Trophoblast cell (in vitro differentiated cells and primary cell): Measurements from ENCODE around the gene JAKMIP3.
"Not testable (repeated sequence)": the region's sequence is repeated elsewhere in the genome, so short reads cannot be mapped to it uniquely, and the experiment has no call there.

Experiments
- DNase-seq, 2 donors: peaks; one replicate each; pipeline ENCODE4 v3.0.0-alpha.2; 2016
- H2AFZ ChIP-seq: 2 replicates; pipeline ENCODE4 v1.6.1; 2013; ENCODE audit warnings: low read length, moderate library complexity, mild to moderate bottlenecking; ENCODE audit not compliant: insufficient read depth, poor library complexity
- H2AK5ac ChIP-seq: 2 replicates; pipeline ENCODE4 v1.6.1; 2013; ENCODE audit warnings: mild to moderate bottlenecking, low read length
- H2BK120ac ChIP-seq: 2 replicates; pipeline ENCODE4 v1.6.1; 2013; ENCODE audit warnings: low read length, mild to moderate bottlenecking, moderate library complexity; ENCODE audit not compliant: insufficient read depth, poor library complexity
- H2BK12ac ChIP-seq: 2 replicates; pipeline ENCODE4 v1.6.1; 2013; ENCODE audit warnings: mild to moderate bottlenecking, low read length, moderate library complexity
- H2BK5ac ChIP-seq: 2 replicates; pipeline ENCODE4 v1.6.1; 2013; ENCODE audit warnings: low read length, low read depth, moderate library complexity, mild to moderate bottlenecking; ENCODE audit not compliant: poor library complexity
- H3K14ac ChIP-seq: 2 replicates; pipeline ENCODE4 v1.6.1; 2013; ENCODE audit warnings: mild to moderate bottlenecking, low read length
- H3K18ac ChIP-seq: 2 replicates; pipeline ENCODE4 v1.6.1; 2013; ENCODE audit warnings: mild to moderate bottlenecking, low read length
- H3K23ac ChIP-seq: 2 replicates; pipeline ENCODE4 v1.6.1; 2013; ENCODE audit warnings: low read length
- H3K27ac ChIP-seq: 2 replicates; pipeline ENCODE4 v1.5.1; 2013; ENCODE audit warnings: low read depth, mild to moderate bottlenecking, inconsistent platforms, low read length, moderate library complexity
- H3K27me3 ChIP-seq: 2 replicates; pipeline ENCODE4 v1.6.1; 2013; ENCODE audit warnings: inconsistent platforms, mild to moderate bottlenecking, low read length, moderate library complexity; ENCODE audit not compliant: insufficient read depth
- H3K36me3 ChIP-seq, 2 experiments: 1 replicate in 1 of 2; 2 replicates in 1 of 2; pipeline ENCODE4 v1.6.1; 2013; ENCODE audit warnings: low read length in 2 of 2, mild to moderate bottlenecking in 2 of 2, moderate library complexity in 1 of 2; ENCODE audit not compliant: insufficient read depth in 2 of 2, control insufficient read depth in 1 of 2
- H3K4ac ChIP-seq: 2 replicates; pipeline ENCODE4 v1.6.1; 2013; ENCODE audit warnings: low read depth, mild to moderate bottlenecking, low read length, moderate library complexity
- H3K4me1 ChIP-seq, 2 experiments: 1 replicate in 1 of 2; 2 replicates in 1 of 2; pipeline ENCODE4 v1.6.1; 2013; ENCODE audit warnings: low read length in 2 of 2, mild to moderate bottlenecking in 2 of 2, moderate library complexity in 1 of 2; ENCODE audit not compliant: insufficient read depth in 2 of 2, control insufficient read depth in 1 of 2
- H3K4me2 ChIP-seq: 2 replicates; pipeline ENCODE4 v1.6.1; 2013; ENCODE audit warnings: inconsistent platforms, mild to moderate bottlenecking, low read length, moderate library complexity
- H3K4me3 ChIP-seq: 2 replicates; pipeline ENCODE4 v1.5.1; 2013; ENCODE audit warnings: mild to moderate bottlenecking, low read depth, low read length, inconsistent platforms
- H3K79me1 ChIP-seq: one replicate; pipeline ENCODE4 v1.6.1; 2013; ENCODE audit warnings: low read length
- H3K79me2 ChIP-seq: 2 replicates; pipeline ENCODE4 v1.6.1; 2013; ENCODE audit warnings: low read length, mild to moderate bottlenecking; ENCODE audit not compliant: control insufficient read depth, insufficient read depth, poor library complexity
- H3K9ac ChIP-seq: 2 replicates; pipeline ENCODE4 v1.6.1; 2013; ENCODE audit warnings: mild to moderate bottlenecking, low read length
- H3K9me3 ChIP-seq: 2 replicates; pipeline ENCODE4 v1.6.1; 2013; ENCODE audit warnings: low read depth, mild to moderate bottlenecking, control low read depth, inconsistent platforms, low read length; ENCODE audit not compliant: insufficient read depth
- H4K12ac ChIP-seq: 2 replicates; pipeline ENCODE4 v1.6.1; 2013; ENCODE audit warnings: low read depth, mild to moderate bottlenecking, low read length, moderate library complexity
- H4K8ac ChIP-seq: 2 replicates; pipeline ENCODE4 v1.6.1; 2013; ENCODE audit warnings: low read depth, mild to moderate bottlenecking, low read length, moderate library complexity
- H4K91ac ChIP-seq: one replicate; pipeline ENCODE4 v1.6.1; 2013; ENCODE audit warnings: low read depth, mild to moderate bottlenecking, low read length, moderate library complexity
- WGBS: extraction: QIAGEN DNeasy Blood & Tissue Kit; methylation state at CpG from one replicate; pipeline ENCODE4 v1.1.7; 2013; ENCODE audit warnings: missing lambda C conversion rate; ENCODE audit not compliant: insufficient read length, insufficient coverage; ENCODE audit errors: extremely low coverage; 5-methylcytosine and 5-hydroxymethylcytosine counted together

Gene JAKMIP3

GRCh38 chr10:132084384-132084783 lies 18.6 kb downstream of the JAKMIP3 start:
- H3K79me1 ChIP-seq, H4K12ac ChIP-seq, H3K79me2 ChIP-seq, H3K18ac ChIP-seq, H2BK5ac ChIP-seq, H3K14ac ChIP-seq, H4K91ac ChIP-seq, H3K4me1 ChIP-seq, H3K36me3 ChIP-seq, H3K9ac ChIP-seq, H3K4ac ChIP-seq, DNase-seq, H2AK5ac ChIP-seq, H3K9me3 ChIP-seq, H3K4me2 ChIP-seq, H3K27ac ChIP-seq, H3K4me3 ChIP-seq, H2BK12ac ChIP-seq, H2AFZ ChIP-seq, H4K8ac ChIP-seq, H3K23ac ChIP-seq, H3K27me3 ChIP-seq, H2BK120ac ChIP-seq: not testable (repeated sequence)
- no CpG with 5 or more reads among the region's 2 CpGs for WGBS

GRCh38 chr10:132093236-132093635 lies 27.5 kb downstream of the JAKMIP3 start:
- H3K18ac ChIP-seq, H2BK120ac ChIP-seq, H3K27me3 ChIP-seq, H4K8ac ChIP-seq, H4K12ac ChIP-seq, DNase-seq, H2BK5ac ChIP-seq, H3K36me3 ChIP-seq, H3K9ac ChIP-seq, H4K91ac ChIP-seq, H2BK12ac ChIP-seq, H3K4me3 ChIP-seq, H2AK5ac ChIP-seq, H3K9me3 ChIP-seq, H2AFZ ChIP-seq, H3K4ac ChIP-seq, H3K79me2 ChIP-seq, H3K23ac ChIP-seq, H3K14ac ChIP-seq, H3K27ac ChIP-seq, H3K4me2 ChIP-seq, H3K4me1 ChIP-seq, H3K79me1 ChIP-seq: not testable (repeated sequence)
- WGBS = no CpG with 5 or more reads among the region's 10 CpGs

- Histone ChIP-seq H3K4me2 (no peak overlapping the region), H3K4me3 (no peak overlapping the region), H4K12ac (no peak overlapping the region), H3K4me1 (peaks cover 0 to 3% of the 10 kb centered on the region in 2 experiments), H2AK5ac (no peak overlapping the region), H4K8ac (no peak overlapping the region), H2BK5ac (no peak overlapping the region), H3K4ac (no peak overlapping the region), H4K91ac (no peak overlapping the region), H3K36me3 (no peaks in the 10 kb centered on the region), H3K79me1 (no peaks in the 10 kb centered on the region), H3K23ac (no peak overlapping the region), H3K14ac (no peak overlapping the region), H3K27ac (no peak overlapping the region), H2AFZ (no peak overlapping the region), H3K27me3 (no peaks in the 10 kb centered on the region), H2BK12ac (no peak overlapping the region), H2BK120ac (no peak overlapping the region), H3K9me3 (peaks cover 2% of the 10 kb centered on the region), H3K9ac (no peak overlapping the region), H3K18ac (no peak overlapping the region), H3K79me2 (no peaks in the 10 kb centered on the region)
- WGBS = no CpG with 5 or more reads among the region's 9 CpGs
- DNase-seq = no peak
These were observed 29.0 kb downstream of the JAKMIP3 start for GRCh38 chr10:132094581-132095234.

GRCh38 chr10:132095403-132096113 lies 29.8 kb downstream of the JAKMIP3 start:
- Histone ChIP-seq H2AFZ (no peak overlapping the region), H2BK5ac (no peak overlapping the region), H3K4me3 (no peak overlapping the region), H4K91ac (no peak overlapping the region), H3K4me1 (peaks cover 0 to 3% of the 10 kb centered on the region in 2 experiments), H3K79me2 (no peaks in the 10 kb centered on the region), H4K8ac (no peak overlapping the region), H3K18ac (no peak overlapping the region), H3K4me2 (no peak overlapping the region), H3K14ac (no peak overlapping the region), H4K12ac (no peak overlapping the region), H2AK5ac (no peak overlapping the region), H3K9me3 (peaks cover 2% of the 10 kb centered on the region), H2BK12ac (no peak overlapping the region), H3K23ac (no peak overlapping the region), H3K4ac (no peak overlapping the region), H3K36me3 (no peaks in the 10 kb centered on the region), H3K79me1 (no peaks in the 10 kb centered on the region), H3K27ac (no peak overlapping the region), H3K27me3 (no peaks in the 10 kb centered on the region), H2BK120ac (no peak overlapping the region), H3K9ac (no peak overlapping the region)
- DNase-seq = no peak
- WGBS = no CpG with 5 or more reads among the region's 12 CpGs
